ENCODE measurements around the gene SETD3. TPM values are rescaled to one million over a fixed set of nuclear protein-coding genes. Genes with fewer than 3 reads are reported as not detected.

Gene SETD3
- total RNA-seq, 4 donors from 2014 or later: 61.9 to 120 (median 68.8) TPM

DNA sequence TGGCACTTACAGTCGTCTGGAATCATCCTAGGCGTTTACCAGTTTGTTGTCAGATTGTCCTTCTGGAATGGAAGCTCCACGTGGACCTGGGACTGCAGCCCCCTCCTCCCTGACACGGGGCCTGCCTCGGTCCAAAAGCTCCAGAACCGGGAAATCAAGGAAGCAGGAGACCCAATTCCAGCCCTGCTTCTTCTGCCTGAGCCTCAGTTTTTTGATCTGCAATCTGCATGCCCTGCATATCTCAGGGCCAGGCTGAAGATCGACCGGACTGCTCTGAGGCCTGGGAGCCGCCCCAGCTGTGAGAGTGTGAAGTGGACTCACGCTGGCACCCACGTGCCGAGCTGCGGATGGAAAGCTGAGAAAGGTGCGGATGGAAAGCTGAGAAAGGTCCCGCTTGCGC lies 98.6 kb downstream of the SETD3 start:
- Histone ChIP-seq H3K27me3 (no peaks in the 10 kb centered on the region), H3K4me3 (no peak overlapping the region), H3K9me3 (no peaks in the 10 kb centered on the region), H3K27ac (no peak overlapping the region), H3K36me3 (no peaks in the 10 kb centered on the region), H3K4me1 (no peaks in the 10 kb centered on the region)
- TF ChIP-seq POLR2A (IDR thresholded peaks at IDR 0.05): no peak
- TF ChIP-seq, protein P1, sequence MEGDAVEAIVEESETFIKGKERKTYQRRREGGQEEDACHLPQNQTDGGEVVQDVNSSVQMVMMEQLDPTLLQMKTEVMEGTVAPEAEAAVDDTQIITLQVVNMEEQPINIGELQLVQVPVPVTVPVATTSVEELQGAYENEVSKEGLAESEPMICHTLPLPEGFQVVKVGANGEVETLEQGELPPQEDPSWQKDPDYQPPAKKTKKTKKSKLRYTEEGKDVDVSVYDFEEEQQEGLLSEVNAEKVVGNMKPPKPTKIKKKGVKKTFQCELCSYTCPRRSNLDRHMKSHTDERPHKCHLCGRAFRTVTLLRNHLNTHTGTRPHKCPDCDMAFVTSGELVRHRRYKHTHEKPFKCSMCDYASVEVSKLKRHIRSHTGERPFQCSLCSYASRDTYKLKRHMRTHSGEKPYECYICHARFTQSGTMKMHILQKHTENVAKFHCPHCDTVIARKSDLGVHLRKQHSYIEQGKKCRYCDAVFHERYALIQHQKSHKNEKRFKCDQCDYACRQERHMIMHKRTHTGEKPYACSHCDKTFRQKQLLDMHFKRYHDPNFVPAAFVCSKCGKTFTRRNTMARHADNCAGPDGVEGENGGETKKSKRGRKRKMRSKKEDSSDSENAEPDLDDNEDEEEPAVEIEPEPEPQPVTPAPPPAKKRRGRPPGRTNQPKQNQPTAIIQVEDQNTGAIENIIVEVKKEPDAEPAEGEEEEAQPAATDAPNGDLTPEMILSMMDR (IDR thresholded peaks at IDR 0.05): no peak
- DNase-seq: no peak

DNA sequence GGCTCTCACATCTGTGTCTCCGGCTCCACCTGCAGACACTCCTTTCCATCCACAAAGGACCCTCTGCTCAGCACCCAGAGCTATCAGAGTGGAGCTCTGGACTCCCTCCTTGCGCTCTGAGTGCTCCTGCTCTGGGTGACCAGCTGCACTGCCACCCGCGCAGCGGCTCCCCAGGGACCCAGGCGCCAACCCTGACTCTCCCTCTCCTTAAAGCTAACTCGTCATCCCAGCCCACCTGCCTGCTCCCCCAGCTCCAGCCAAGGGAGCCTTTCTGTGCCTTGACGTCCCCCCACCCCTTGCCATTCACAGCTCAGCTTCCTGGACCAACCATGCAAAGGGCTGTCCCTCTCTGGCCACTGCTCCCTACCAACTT lies 99.0 kb downstream of the SETD3 start:
- TF ChIP-seq, protein P1 (IDR thresholded peaks at IDR 0.05): no peak
- TF ChIP-seq POLR2A (IDR thresholded peaks at IDR 0.05): no peak
- no peak overlapping the region for H3K4me3 ChIP-seq
- DNase-seq: no peak
- H3K36me3 ChIP-seq: no peaks in the 10 kb centered on the region
- no peak overlapping the region for H3K27ac ChIP-seq
- no peaks in the 10 kb centered on the region for H3K27me3 ChIP-seq
- no peaks in the 10 kb centered on the region for H3K9me3 ChIP-seq
- no peaks in the 10 kb centered on the region for H3K4me1 ChIP-seq

GRCh38 chr14:99380991-99381687 lies 99.5 kb downstream of the SETD3 start:
- no peak for DNase-seq
- Histone ChIP-seq H3K4me1 (no peaks in the 10 kb centered on the region), H3K27ac (no peak overlapping the region), H3K4me3 (no peak overlapping the region), H3K9me3 (no peaks in the 10 kb centered on the region), H3K36me3 (no peaks in the 10 kb centered on the region), H3K27me3 (no peaks in the 10 kb centered on the region)
- TF ChIP-seq, protein P1 (IDR thresholded peaks at IDR 0.05): no peak
- no peak for TF ChIP-seq POLR2A (IDR thresholded peaks at IDR 0.05)

- Histone ChIP-seq H3K36me3 (no peaks in the 10 kb centered on the region), H3K4me1 (no peaks in the 10 kb centered on the region), H3K27me3 (no peaks in the 10 kb centered on the region), H3K9me3 (no peaks in the 10 kb centered on the region), H3K27ac (no peak overlapping the region), H3K4me3 (no peak overlapping the region)
- TF ChIP-seq, protein P1 (IDR thresholded peaks at IDR 0.05): no peak
- TF ChIP-seq POLR2A (IDR thresholded peaks at IDR 0.05): no peak
- DNase-seq: no peak
Measured at GRCh38 chr14:99380402-99380801, 100.3 kb downstream of the SETD3 start.

- no peak overlapping the region for H3K4me3 ChIP-seq
- H3K9me3 ChIP-seq: no peaks in the 10 kb centered on the region
- no peak overlapping the region for H3K27ac ChIP-seq
- H3K36me3 ChIP-seq: no peaks in the 10 kb centered on the region
- H3K4me1 ChIP-seq: no peaks in the 10 kb centered on the region
- TF ChIP-seq, protein P1 (IDR thresholded peaks at IDR 0.05): no peak
- TF ChIP-seq POLR2A (IDR thresholded peaks at IDR 0.05): no peak
- no peak for DNase-seq
- no peaks in the 10 kb centered on the region for H3K27me3 ChIP-seq
Measured at GRCh38 chr14:99378782-99379214, 101.9 kb downstream of the SETD3 start.
